ENCODE results near the gene TARM1.

- TF ChIP-seq CTCF (IDR thresholded peaks at IDR 0.05) (no peak), POLR2A (IDR thresholded peaks at IDR 0.05; ENCODE audit: low read depth) (no peak), POLR2AphosphoS5 (IDR thresholded peaks at IDR 0.05) (no peak)
These were observed 15.5 kb upstream of the TARM1 start for GRCh38 chr19:54096617-54097106.

Measured in esophagus muscularis mucosa (tissue), 3 donors.